ENCODE measurements around the gene HMG20B.

Gene HMG20B

DNA sequence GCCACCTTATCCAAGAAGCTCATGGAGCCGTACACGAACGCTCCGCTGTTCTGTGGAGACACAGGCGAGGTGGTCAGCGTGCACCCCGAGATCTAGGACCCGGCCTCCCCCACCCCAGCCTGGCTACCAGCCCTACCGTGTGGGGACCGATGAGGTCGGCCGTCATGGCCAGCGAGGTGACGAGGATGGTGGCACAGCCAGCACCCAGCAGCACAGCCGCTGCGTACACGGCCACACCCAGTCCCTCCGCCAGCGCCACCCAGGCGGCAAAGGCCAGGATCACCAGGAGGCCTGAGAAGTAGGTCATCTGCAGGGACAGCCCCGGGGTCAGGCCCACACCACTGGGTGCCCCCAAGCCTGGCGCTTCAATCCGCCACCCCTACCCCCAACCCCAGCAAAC, 26.6 kb upstream of the HMG20B start:
- TF ChIP-seq ISL1 (CRISPR knock-in tag; IDR thresholded peaks at IDR 0.05), result no peak
- TF ChIP-seq SNAI2 (CRISPR knock-in tag; IDR thresholded peaks at IDR 0.05), result no peak
- TF ChIP-seq, protein P1, sequence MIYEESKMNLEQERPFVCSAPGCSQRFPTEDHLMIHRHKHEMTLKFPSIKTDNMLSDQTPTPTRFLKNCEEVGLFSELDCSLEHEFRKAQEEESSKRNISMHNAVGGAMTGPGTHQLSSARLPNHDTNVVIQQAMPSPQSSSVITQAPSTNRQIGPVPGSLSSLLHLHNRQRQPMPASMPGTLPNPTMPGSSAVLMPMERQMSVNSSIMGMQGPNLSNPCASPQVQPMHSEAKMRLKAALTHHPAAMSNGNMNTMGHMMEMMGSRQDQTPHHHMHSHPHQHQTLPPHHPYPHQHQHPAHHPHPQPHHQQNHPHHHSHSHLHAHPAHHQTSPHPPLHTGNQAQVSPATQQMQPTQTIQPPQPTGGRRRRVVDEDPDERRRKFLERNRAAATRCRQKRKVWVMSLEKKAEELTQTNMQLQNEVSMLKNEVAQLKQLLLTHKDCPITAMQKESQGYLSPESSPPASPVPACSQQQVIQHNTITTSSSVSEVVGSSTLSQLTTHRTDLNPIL (CRISPR knock-in tag; IDR thresholded peaks at IDR 0.05; ENCODE audit: low read depth), result no peak
- no peak for TF ChIP-seq TCF4 (CRISPR knock-in tag; IDR thresholded peaks at IDR 0.05; ENCODE audit: borderline replicate concordance)
- no peak for TF ChIP-seq ARNTL (CRISPR knock-in tag; IDR thresholded peaks at IDR 0.05; ENCODE audit: borderline replicate concordance, low read depth)
- TF ChIP-seq, protein P2, sequence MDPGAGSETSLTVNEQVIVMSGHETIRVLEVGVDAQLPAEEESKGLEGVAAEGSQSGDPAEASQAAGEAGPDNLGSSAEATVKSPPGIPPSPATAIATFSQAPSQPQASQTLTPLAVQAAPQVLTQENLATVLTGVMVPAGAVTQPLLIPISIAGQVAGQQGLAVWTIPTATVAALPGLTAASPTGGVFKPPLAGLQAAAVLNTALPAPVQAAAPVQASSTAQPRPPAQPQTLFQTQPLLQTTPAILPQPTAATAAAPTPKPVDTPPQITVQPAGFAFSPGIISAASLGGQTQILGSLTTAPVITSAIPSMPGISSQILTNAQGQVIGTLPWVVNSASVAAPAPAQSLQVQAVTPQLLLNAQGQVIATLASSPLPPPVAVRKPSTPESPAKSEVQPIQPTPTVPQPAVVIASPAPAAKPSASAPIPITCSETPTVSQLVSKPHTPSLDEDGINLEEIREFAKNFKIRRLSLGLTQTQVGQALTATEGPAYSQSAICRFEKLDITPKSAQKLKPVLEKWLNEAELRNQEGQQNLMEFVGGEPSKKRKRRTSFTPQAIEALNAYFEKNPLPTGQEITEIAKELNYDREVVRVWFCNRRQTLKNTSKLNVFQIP (CRISPR knock-in tag; IDR thresholded peaks at IDR 0.05; ENCODE audit: borderline replicate concordance, low read depth), result no peak
- no peak for ATAC-seq

DNA sequence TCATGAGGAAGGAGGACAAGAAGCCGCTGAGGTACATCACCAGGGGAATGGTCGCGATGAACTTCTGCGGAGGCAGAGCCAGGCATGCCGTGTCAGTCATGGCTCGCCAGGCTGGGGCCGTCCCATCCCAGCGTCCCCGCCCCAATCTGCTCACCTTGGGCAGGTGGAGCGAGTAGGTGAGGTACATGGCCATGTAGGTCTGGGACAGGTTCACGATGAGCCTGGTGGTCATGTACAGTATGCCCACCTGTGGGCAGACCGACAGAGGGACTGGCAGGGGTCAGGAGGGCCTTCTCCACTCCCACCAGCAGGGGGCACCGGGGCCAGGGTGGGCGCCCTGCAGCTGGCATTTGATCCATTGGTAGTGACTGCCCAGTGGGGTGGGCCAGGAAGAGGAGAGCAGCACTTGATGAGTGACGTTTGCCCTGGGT, 25.4 kb upstream of the HMG20B start:
- ATAC-seq, result no peak
- TF ChIP-seq OSR1 (CRISPR knock-in tag; IDR thresholded peaks at IDR 0.05), result no peak
- TF ChIP-seq, protein P3, sequence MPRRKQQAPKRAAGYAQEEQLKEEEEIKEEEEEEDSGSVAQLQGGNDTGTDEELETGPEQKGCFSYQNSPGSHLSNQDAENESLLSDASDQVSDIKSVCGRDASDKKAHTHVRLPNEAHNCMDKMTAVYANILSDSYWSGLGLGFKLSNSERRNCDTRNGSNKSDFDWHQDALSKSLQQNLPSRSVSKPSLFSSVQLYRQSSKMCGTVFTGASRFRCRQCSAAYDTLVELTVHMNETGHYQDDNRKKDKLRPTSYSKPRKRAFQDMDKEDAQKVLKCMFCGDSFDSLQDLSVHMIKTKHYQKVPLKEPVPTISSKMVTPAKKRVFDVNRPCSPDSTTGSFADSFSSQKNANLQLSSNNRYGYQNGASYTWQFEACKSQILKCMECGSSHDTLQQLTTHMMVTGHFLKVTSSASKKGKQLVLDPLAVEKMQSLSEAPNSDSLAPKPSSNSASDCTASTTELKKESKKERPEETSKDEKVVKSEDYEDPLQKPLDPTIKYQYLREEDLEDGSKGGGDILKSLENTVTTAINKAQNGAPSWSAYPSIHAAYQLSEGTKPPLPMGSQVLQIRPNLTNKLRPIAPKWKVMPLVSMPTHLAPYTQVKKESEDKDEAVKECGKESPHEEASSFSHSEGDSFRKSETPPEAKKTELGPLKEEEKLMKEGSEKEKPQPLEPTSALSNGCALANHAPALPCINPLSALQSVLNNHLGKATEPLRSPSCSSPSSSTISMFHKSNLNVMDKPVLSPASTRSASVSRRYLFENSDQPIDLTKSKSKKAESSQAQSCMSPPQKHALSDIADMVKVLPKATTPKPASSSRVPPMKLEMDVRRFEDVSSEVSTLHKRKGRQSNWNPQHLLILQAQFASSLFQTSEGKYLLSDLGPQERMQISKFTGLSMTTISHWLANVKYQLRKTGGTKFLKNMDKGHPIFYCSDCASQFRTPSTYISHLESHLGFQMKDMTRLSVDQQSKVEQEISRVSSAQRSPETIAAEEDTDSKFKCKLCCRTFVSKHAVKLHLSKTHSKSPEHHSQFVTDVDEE (CRISPR knock-in tag; IDR thresholded peaks at IDR 0.05), result no peak
- no peak for TF ChIP-seq GLIS3 (CRISPR knock-in tag; IDR thresholded peaks at IDR 0.05)
- TF ChIP-seq ZNF8 (CRISPR knock-in tag; IDR thresholded peaks at IDR 0.05), result no peak
- no peak for TF ChIP-seq BACH2 (CRISPR knock-in tag; IDR thresholded peaks at IDR 0.05; ENCODE audit: borderline replicate concordance)
- TF ChIP-seq, protein P4, sequence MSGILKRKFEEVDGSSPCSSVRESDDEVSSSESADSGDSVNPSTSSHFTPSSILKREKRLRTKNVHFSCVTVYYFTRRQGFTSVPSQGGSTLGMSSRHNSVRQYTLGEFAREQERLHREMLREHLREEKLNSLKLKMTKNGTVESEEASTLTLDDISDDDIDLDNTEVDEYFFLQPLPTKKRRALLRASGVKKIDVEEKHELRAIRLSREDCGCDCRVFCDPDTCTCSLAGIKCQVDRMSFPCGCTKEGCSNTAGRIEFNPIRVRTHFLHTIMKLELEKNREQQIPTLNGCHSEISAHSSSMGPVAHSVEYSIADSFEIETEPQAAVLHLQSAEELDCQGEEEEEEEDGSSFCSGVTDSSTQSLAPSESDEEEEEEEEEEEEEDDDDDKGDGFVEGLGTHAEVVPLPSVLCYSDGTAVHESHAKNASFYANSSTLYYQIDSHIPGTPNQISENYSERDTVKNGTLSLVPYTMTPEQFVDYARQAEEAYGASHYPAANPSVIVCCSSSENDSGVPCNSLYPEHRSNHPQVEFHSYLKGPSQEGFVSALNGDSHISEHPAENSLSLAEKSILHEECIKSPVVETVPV (CRISPR knock-in tag; IDR thresholded peaks at IDR 0.05), result no peak
- TF ChIP-seq TCF4 (CRISPR knock-in tag; IDR thresholded peaks at IDR 0.05; ENCODE audit: borderline replicate concordance), result no peak
- no peak for TF ChIP-seq ZFP3 (CRISPR knock-in tag; IDR thresholded peaks at IDR 0.05)
- TF ChIP-seq RARB (CRISPR knock-in tag; IDR thresholded peaks at IDR 0.05), result no peak
- TF ChIP-seq ZC3H10 (CRISPR knock-in tag; IDR thresholded peaks at IDR 0.05), result no peak
- no peak for TF ChIP-seq ZFP30 (CRISPR knock-in tag; IDR thresholded peaks at IDR 0.05)
- TF ChIP-seq CSDC2 (CRISPR knock-in tag; IDR thresholded peaks at IDR 0.05), result no peak
- TF ChIP-seq ISL1 (CRISPR knock-in tag; IDR thresholded peaks at IDR 0.05), result no peak

DNA sequence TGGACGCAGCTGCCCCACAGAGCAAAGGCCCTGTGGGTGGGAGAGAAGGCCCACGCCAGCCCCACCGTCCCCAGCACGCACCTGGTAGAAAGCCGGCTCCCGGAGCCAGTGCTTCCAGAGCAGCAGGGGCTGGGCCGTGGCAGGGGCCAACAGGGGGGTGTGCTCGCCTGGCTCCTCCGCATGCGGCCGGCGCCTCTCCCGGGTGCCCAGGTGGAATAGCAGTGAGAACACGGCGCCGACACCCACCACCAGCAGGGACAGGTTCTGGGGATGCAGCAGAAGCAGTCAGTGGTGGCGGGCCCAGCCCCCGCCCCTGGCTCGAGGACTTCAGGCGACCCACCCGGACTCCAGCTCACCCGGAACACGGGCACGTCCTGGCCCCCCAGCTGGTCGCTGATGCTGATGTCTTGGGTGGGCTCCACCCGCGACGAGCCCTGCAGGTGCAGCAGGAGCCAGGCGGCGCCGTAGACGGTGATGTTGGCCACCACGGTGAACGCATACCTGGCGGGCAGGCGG, 24.9 kb upstream of the HMG20B start:
- no peak for TF ChIP-seq ZNF8 (CRISPR knock-in tag; IDR thresholded peaks at IDR 0.05)
- TF ChIP-seq BACH2 (CRISPR knock-in tag; IDR thresholded peaks at IDR 0.05; ENCODE audit: borderline replicate concordance), result no peak
- TF ChIP-seq RARB (CRISPR knock-in tag; IDR thresholded peaks at IDR 0.05), result no peak
- TF ChIP-seq, protein P3 (CRISPR knock-in tag; IDR thresholded peaks at IDR 0.05), result no peak
- no peak for TF ChIP-seq ESRRG (CRISPR knock-in tag; IDR thresholded peaks at IDR 0.05)
- ATAC-seq, result no peak

DNA sequence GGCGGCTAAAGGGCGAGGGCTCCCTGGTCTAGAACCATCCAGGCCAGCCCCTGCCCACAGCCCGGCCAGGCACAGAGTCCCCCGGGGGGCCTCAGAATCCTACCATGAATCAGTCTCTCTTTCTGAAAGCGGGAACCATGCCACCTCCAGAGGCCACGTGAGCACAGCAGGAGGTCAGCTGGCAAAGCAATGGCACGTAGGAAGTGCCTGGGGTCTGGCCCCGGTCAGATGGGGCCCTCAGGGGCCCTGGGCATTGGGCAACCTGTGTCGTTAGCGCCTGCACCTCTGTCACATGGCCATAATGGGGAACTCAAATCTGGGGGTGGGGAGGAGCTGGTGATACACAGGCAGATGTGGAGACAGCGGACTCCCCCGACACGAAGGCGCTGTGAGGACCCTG, 24.1 kb upstream of the HMG20B start:
- ATAC-seq, result no peak
- TF ChIP-seq RARB (CRISPR knock-in tag; IDR thresholded peaks at IDR 0.05), result no peak
- TF ChIP-seq, protein P2 (CRISPR knock-in tag; IDR thresholded peaks at IDR 0.05; ENCODE audit: borderline replicate concordance, low read depth), result no peak
- TF ChIP-seq ZNF8 (CRISPR knock-in tag; IDR thresholded peaks at IDR 0.05), result no peak
- TF ChIP-seq, protein P4 (CRISPR knock-in tag; IDR thresholded peaks at IDR 0.05), result no peak
- no peak for TF ChIP-seq ESRRG (CRISPR knock-in tag; IDR thresholded peaks at IDR 0.05)
- TF ChIP-seq SNAI2 (CRISPR knock-in tag; IDR thresholded peaks at IDR 0.05), result no peak
- TF ChIP-seq, protein P1 (CRISPR knock-in tag; IDR thresholded peaks at IDR 0.05; ENCODE audit: low read depth), result no peak
- no peak for TF ChIP-seq TOX (CRISPR knock-in tag; IDR thresholded peaks at IDR 0.05; ENCODE audit: borderline replicate concordance)
- no peak for TF ChIP-seq PPARA (CRISPR knock-in tag; IDR thresholded peaks at IDR 0.05; ENCODE audit: borderline replicate concordance)
- no peak for TF ChIP-seq ARNTL (CRISPR knock-in tag; IDR thresholded peaks at IDR 0.05; ENCODE audit: borderline replicate concordance, low read depth)

Measured in SK-N-SH treated with all-trans-retinoic acid at 6 μM for 48 hours (cell line).